ENCODE results near the gene PDE1C. TPM values are rescaled to one million over a fixed set of nuclear protein-coding genes. Genes with fewer than 3 reads are reported as not detected.

The PDE1C gene
- total RNA-seq, 1 donor from 2014 or later: 54.6 TPM

DNA sequence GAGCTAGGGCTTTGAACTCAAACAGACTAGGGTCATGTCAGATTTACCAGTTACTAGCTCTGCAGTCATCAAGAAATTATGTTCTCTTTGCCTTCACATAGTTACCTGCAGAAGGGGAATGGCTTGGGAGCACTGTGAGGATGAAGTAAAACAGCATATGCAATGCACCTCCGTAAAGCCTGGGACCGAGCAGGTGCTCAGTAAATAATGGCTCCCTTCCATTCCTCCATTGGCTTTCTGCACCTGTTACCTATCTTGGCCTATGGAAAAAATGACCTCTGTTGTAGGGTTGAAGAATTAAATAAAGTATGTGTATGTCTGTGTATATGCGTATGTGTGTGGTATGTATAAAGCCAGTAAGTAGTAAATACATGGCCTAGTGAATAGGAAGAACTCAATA is 78.8 kb downstream of the PDE1C start:
- TF ChIP-seq, protein P1, sequence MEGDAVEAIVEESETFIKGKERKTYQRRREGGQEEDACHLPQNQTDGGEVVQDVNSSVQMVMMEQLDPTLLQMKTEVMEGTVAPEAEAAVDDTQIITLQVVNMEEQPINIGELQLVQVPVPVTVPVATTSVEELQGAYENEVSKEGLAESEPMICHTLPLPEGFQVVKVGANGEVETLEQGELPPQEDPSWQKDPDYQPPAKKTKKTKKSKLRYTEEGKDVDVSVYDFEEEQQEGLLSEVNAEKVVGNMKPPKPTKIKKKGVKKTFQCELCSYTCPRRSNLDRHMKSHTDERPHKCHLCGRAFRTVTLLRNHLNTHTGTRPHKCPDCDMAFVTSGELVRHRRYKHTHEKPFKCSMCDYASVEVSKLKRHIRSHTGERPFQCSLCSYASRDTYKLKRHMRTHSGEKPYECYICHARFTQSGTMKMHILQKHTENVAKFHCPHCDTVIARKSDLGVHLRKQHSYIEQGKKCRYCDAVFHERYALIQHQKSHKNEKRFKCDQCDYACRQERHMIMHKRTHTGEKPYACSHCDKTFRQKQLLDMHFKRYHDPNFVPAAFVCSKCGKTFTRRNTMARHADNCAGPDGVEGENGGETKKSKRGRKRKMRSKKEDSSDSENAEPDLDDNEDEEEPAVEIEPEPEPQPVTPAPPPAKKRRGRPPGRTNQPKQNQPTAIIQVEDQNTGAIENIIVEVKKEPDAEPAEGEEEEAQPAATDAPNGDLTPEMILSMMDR (IDR thresholded peaks at IDR 0.05): no peak
- Mint-ChIP-seq H3K27me3 (ENCODE audit: low read depth) (no peaks in the 10 kb centered on the region), H3K27ac (ENCODE audit: unreplicated experiment) (no peak overlapping the region), H3K4me3 (ENCODE audit: unreplicated experiment) (no peak overlapping the region), H3K36me3 (ENCODE audit: low read depth) (no peaks in the 10 kb centered on the region), H3K9me3 (ENCODE audit: low read depth) (no peaks in the 10 kb centered on the region), H3K4me1 (ENCODE audit: low read depth) (peaks cover 6% of the 10 kb centered on the region)
- DNase-seq (ENCODE audit: low spot score): no peak

GRCh38 chr7:31986878-31987518 is 83.2 kb downstream of the PDE1C start:
- DNase-seq (ENCODE audit: low spot score): no peak
- no peaks in the 10 kb centered on the region for H3K27me3 Mint-ChIP-seq (ENCODE audit: low read depth)
- no peak overlapping the region for H3K27ac Mint-ChIP-seq (ENCODE audit: unreplicated experiment)
- H3K9me3 Mint-ChIP-seq (ENCODE audit: low read depth): peaks cover 5% of the 10 kb centered on the region
- H3K4me1 Mint-ChIP-seq (ENCODE audit: low read depth): peaks cover 17% of the 10 kb centered on the region
- H3K36me3 Mint-ChIP-seq (ENCODE audit: low read depth): no peaks in the 10 kb centered on the region
- TF ChIP-seq, protein P1 (IDR thresholded peaks at IDR 0.05): no peak
- H3K4me3 Mint-ChIP-seq (ENCODE audit: unreplicated experiment): no peak overlapping the region

DNA sequence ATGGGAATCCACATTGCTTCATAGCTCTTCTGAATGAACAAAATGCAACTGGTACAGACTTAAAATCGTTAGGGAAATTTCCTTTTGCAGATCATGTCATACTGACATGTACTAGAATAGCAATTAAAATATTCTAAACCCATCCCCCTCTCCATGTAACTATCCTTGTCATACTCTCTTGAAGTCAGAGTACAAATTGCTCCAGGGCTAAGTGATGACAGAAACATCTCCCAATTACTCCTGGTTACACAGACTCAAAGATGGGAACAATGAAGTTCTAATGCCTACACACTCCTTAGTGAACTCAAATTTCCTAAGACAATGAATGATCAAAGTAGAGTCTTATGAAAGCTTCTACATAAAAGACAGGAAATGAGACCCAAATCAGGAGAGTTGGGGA is 87.2 kb downstream of the PDE1C start:
- Mint-ChIP-seq H3K9me3 (ENCODE audit: low read depth) (peaks cover 5% of the 10 kb centered on the region), H3K27me3 (ENCODE audit: low read depth) (no peaks in the 10 kb centered on the region), H3K4me1 (ENCODE audit: low read depth) (peaks cover 27% of the 10 kb centered on the region), H3K4me3 (ENCODE audit: unreplicated experiment) (no peak overlapping the region), H3K36me3 (ENCODE audit: low read depth) (no peaks in the 10 kb centered on the region), H3K27ac (ENCODE audit: unreplicated experiment) (no peak overlapping the region)
- DNase-seq (ENCODE audit: low spot score): no peak
- TF ChIP-seq, protein P1 (IDR thresholded peaks at IDR 0.05): no peak

DNA sequence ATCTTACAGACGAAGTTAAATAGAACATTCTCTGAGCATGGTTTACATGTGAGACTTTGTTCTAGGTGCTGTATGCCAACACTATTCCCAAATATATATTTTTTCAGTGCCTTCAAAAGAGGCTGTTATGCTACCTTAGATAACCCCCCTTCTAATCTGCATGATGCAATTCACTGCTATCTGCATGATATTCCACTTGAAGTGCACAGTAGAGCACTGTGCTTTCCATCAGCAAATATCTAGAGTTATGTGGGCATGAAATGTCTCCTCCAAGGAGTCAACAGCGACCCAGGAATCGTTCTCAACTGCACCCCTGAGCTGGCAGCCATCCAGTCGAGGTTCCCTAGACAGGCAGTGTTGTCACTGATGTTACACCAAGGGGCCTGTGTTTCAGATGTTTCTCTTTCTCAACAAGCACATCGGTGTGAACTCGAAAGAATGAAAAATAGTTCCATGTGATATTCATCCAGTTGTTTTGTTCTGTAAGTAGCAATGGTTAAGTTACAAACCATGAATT is 88.3 kb downstream of the PDE1C start:
- Mint-ChIP-seq H3K9me3 (ENCODE audit: low read depth) (peaks cover 10% of the 10 kb centered on the region), H3K27ac (ENCODE audit: unreplicated experiment) (no peak overlapping the region), H3K27me3 (ENCODE audit: low read depth) (no peaks in the 10 kb centered on the region), H3K4me1 (ENCODE audit: low read depth) (peaks cover 23% of the 10 kb centered on the region), H3K4me3 (ENCODE audit: unreplicated experiment) (no peak overlapping the region), H3K36me3 (ENCODE audit: low read depth) (peaks cover 5% of the 10 kb centered on the region)
- no peak for DNase-seq (ENCODE audit: low spot score)
- TF ChIP-seq, protein P1 (IDR thresholded peaks at IDR 0.05): no peak

DNA sequence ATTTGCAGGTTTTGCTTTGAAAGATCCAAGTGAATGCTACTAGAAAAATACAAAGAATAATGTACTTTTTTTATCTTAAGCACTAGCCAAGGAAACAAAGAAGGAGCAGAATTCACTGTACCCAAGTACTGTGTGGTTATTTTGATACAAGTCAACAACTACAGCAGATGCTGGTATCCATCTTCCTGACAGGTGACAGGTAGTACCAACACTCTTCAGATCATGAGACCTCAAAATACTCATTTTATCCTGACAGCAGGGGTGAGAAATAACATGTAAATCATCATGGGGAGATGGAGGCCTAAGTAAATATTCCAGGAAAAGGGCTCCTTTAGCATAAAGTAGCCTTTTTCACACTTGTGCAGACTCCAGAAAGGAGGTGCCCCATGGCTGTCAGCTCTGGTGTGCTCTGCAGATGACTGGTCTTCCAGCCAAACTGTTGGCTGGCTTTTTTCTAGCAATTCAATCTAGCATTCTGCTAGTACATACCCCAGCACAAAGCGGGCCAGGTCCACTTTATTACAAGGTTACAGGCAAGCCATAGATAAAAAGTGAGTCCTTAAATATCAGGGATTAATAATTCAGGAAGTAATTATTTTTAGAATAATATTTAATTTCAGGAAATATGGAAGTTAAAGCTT is 90.4 kb downstream of the PDE1C start:
- H3K9me3 Mint-ChIP-seq (ENCODE audit: low read depth): peaks cover 10% of the 10 kb centered on the region
- H3K36me3 Mint-ChIP-seq (ENCODE audit: low read depth): peaks cover 10% of the 10 kb centered on the region
- TF ChIP-seq, protein P1 (IDR thresholded peaks at IDR 0.05): no peak
- peaks cover 23% of the 10 kb centered on the region for H3K4me1 Mint-ChIP-seq (ENCODE audit: low read depth)
- DNase-seq (ENCODE audit: low spot score): no peak
- no peaks in the 10 kb centered on the region for H3K27me3 Mint-ChIP-seq (ENCODE audit: low read depth)
- no peak overlapping the region for H3K4me3 Mint-ChIP-seq (ENCODE audit: unreplicated experiment)
- no peak overlapping the region for H3K27ac Mint-ChIP-seq (ENCODE audit: unreplicated experiment)
